ENCODE measurements around the gene C1QTNF12. TPM values are rescaled to one million over a fixed set of nuclear protein-coding genes. Genes with fewer than 3 reads are reported as not detected.

The C1QTNF12 gene
- total RNA-seq, 1 donor from 2014 or later, result 1.2 TPM

- TF ChIP-seq CTCF (IDR thresholded peaks at IDR 0.05), result no peak
- DNase-seq (peak; percentile 55), ATAC-seq (peak; percentile 54 to 73)
- Histone ChIP-seq H3K4me1 (peaks cover 11% of the 10 kb centered on the region), H3K36me3 (no peaks in the 10 kb centered on the region), H3K27ac (peak overlapping the region; percentile 18), H3K9me3 (no peaks in the 10 kb centered on the region), H3K4me3 (peak overlapping the region; percentile 53), H3K27me3 (ENCODE audit: low read depth) (peaks cover 46% of the 10 kb centered on the region)
- intact Hi-C loops (cut with DNase I), result no loop called here
Observed at GRCh38 chr1:1200876-1201810, 45.4 kb downstream of the C1QTNF12 start.

- peak overlapping the region; percentile 53 for H3K4me3 ChIP-seq
- intact Hi-C loops (cut with DNase I), result no loop called here
- ATAC-seq, result no peak
- no peak for TF ChIP-seq CTCF (IDR thresholded peaks at IDR 0.05)
- H3K27ac ChIP-seq, result no peak overlapping the region
- H3K9me3 ChIP-seq, result no peaks in the 10 kb centered on the region
- peaks cover 37% of the 10 kb centered on the region for H3K27me3 ChIP-seq (ENCODE audit: low read depth)
- H3K4me1 ChIP-seq, result peaks cover 6% of the 10 kb centered on the region
- DNase-seq, result peak; percentile 46
- no peaks in the 10 kb centered on the region for H3K36me3 ChIP-seq
Observed at GRCh38 chr1:1199961-1200875, 46.3 kb downstream of the C1QTNF12 start.

GRCh38 chr1:1199141-1199960 is 47.2 kb downstream of the C1QTNF12 start:
- H3K9me3 ChIP-seq, result no peaks in the 10 kb centered on the region
- no peak for ATAC-seq
- no peak overlapping the region for H3K4me3 ChIP-seq
- H3K27me3 ChIP-seq (ENCODE audit: low read depth), result peaks cover 33% of the 10 kb centered on the region
- no peak overlapping the region for H3K27ac ChIP-seq
- TF ChIP-seq CTCF (IDR thresholded peaks at IDR 0.05), result no peak
- H3K36me3 ChIP-seq, result no peaks in the 10 kb centered on the region
- peak; percentile 43 for DNase-seq
- intact Hi-C loops (cut with DNase I), result no loop called here
- H3K4me1 ChIP-seq, result peaks cover 6% of the 10 kb centered on the region

- intact Hi-C loops (cut with DNase I), result no loop called here
- no peak for ATAC-seq
- peak; percentile 34 for DNase-seq
Observed at GRCh38 chr1:1198423-1199140, 47.9 kb downstream of the C1QTNF12 start.

More at GRCh38 chr1:1198423-1199140, 47.9 kb downstream of the C1QTNF12 start:
- H3K27ac ChIP-seq, result no peak overlapping the region
- no peaks in the 10 kb centered on the region for H3K36me3 ChIP-seq
- H3K27me3 ChIP-seq (ENCODE audit: low read depth), result peaks cover 25% of the 10 kb centered on the region
- H3K9me3 ChIP-seq, result no peaks in the 10 kb centered on the region
- H3K4me3 ChIP-seq, result no peak overlapping the region
- no peak for TF ChIP-seq CTCF (IDR thresholded peaks at IDR 0.05)
- peaks cover 6% of the 10 kb centered on the region for H3K4me1 ChIP-seq
